ENCODE data around the gene PRKCG. TPM values are rescaled to one million over a fixed set of nuclear protein-coding genes. Genes with fewer than 3 reads are reported as not detected.

Gene PRKCG
- total RNA-seq, 4 donors from 2014 or later: not detected

- 13% methylated on average over 3 of the region's 19 CpGs; no CpG with 5 or more reads in 1 of the 2 donors for WGBS, 2 donors (ENCODE audit: low coverage in 1 of 2)
- no peak for TF ChIP-seq POLR2AphosphoS5 (IDR thresholded peaks at IDR 0.05)
- TF ChIP-seq EP300 (IDR thresholded peaks at IDR 0.05): no peak
- TF ChIP-seq POLR2A (IDR thresholded peaks at IDR 0.05): no peak
- no peak for TF ChIP-seq CTCF (IDR thresholded peaks at IDR 0.05)
Measured at GRCh38 chr19:53883231-53883661, 1.2 kb downstream of the PRKCG start.

GRCh38 chr19:53883741-53884140 is 1.7 kb downstream of the PRKCG start:
- ATAC-seq: no peak
- Histone ChIP-seq H3K36me3 (no peaks in the 10 kb centered on the region), H3K27ac (no peak overlapping the region), H3K9me3 (no peaks in the 10 kb centered on the region), H3K27me3 (peaks cover 66% of the 10 kb centered on the region), H3K4me3 (no peak overlapping the region), H3K4me1 (peaks cover 5 to 38% (median 25%) of the 10 kb centered on the region in 3 donors)
- TF ChIP-seq POLR2AphosphoS5 (IDR thresholded peaks at IDR 0.05) (no peak), CTCF (IDR thresholded peaks at IDR 0.05) (no peak), EP300 (IDR thresholded peaks at IDR 0.05) (no peak), POLR2A (IDR thresholded peaks at IDR 0.05) (no peak)
- 12 to 15% methylated on average over 9 to 11 of the region's 11 CpGs for whole genome bisulfite sequencing, 2 donors (ENCODE audit: low coverage in 1 of 2)

More at GRCh38 chr19:53883231-53883661, 1.2 kb downstream of the PRKCG start:
- ATAC-seq: no peak
- Histone ChIP-seq H3K9me3 (no peaks in the 10 kb centered on the region), H3K4me1 (peaks cover 5 to 40% (median 26%) of the 10 kb centered on the region in 3 donors), H3K27me3 (peaks cover 69% of the 10 kb centered on the region), H3K27ac (no peak overlapping the region), H3K4me3 (no peak overlapping the region), H3K36me3 (no peaks in the 10 kb centered on the region)

GRCh38 chr19:53884256-53884655 is 2.3 kb downstream of the PRKCG start:
- H3K27ac ChIP-seq: no peak overlapping the region
- TF ChIP-seq EP300 (IDR thresholded peaks at IDR 0.05) (no peak), POLR2A (IDR thresholded peaks at IDR 0.05) (no peak), POLR2AphosphoS5 (IDR thresholded peaks at IDR 0.05) (no peak), CTCF (IDR thresholded peaks at IDR 0.05) (no peak)
- no peaks in the 10 kb centered on the region for H3K36me3 ChIP-seq
- peaks cover 5 to 32% (median 20%) of the 10 kb centered on the region in 3 donors for H3K4me1 ChIP-seq
- no peak for ATAC-seq
- H3K9me3 ChIP-seq: no peaks in the 10 kb centered on the region
- no peak overlapping the region for H3K4me3 ChIP-seq
- WGBS, 2 donors (ENCODE audit: low coverage in 1 of 2): 40 to 59% methylated on average over 3 to 4 of the region's 12 CpGs
- peaks cover 61% of the 10 kb centered on the region for H3K27me3 ChIP-seq

- H3K27me3 ChIP-seq: peaks cover 61% of the 10 kb centered on the region
- H3K36me3 ChIP-seq: no peaks in the 10 kb centered on the region
- H3K27ac ChIP-seq: no peak overlapping the region
- H3K9me3 ChIP-seq: no peaks in the 10 kb centered on the region
- ATAC-seq: no peak
- TF ChIP-seq EP300 (IDR thresholded peaks at IDR 0.05): no peak
- no peak for TF ChIP-seq CTCF (IDR thresholded peaks at IDR 0.05)
- no peak for TF ChIP-seq POLR2A (IDR thresholded peaks at IDR 0.05)
- TF ChIP-seq POLR2AphosphoS5 (IDR thresholded peaks at IDR 0.05): no peak
- H3K4me1 ChIP-seq: peaks cover 5 to 33% (median 18%) of the 10 kb centered on the region in 3 donors
- WGBS, 2 donors (ENCODE audit: low coverage in 1 of 2): 82 to 90% methylated on average over 2 to 10 of the region's 10 CpGs
- no peak overlapping the region for H3K4me3 ChIP-seq
Measured at GRCh38 chr19:53885036-53885435, 3.0 kb downstream of the PRKCG start.

- no peak overlapping the region for H3K4me3 ChIP-seq
- WGBS, 2 donors (ENCODE audit: low coverage in 1 of 2): 29 to 54% methylated on average over 4 to 19 of the region's 23 CpGs
- H3K4me1 ChIP-seq: peaks cover 0 to 8% (median 3%) of the 10 kb centered on the region in 3 donors
- H3K36me3 ChIP-seq: no peaks in the 10 kb centered on the region
- ATAC-seq: no peak
- no peak for TF ChIP-seq POLR2AphosphoS5 (IDR thresholded peaks at IDR 0.05)
- TF ChIP-seq POLR2A (IDR thresholded peaks at IDR 0.05): no peak
- H3K27ac ChIP-seq: no peak overlapping the region
- no peaks in the 10 kb centered on the region for H3K9me3 ChIP-seq
- H3K27me3 ChIP-seq: peaks cover 81% of the 10 kb centered on the region
Measured at GRCh38 chr19:53892301-53892980, 10.4 kb downstream of the PRKCG start.
